ENCODE data around the gene ITIH5.

Gene ITIH5

DNA sequence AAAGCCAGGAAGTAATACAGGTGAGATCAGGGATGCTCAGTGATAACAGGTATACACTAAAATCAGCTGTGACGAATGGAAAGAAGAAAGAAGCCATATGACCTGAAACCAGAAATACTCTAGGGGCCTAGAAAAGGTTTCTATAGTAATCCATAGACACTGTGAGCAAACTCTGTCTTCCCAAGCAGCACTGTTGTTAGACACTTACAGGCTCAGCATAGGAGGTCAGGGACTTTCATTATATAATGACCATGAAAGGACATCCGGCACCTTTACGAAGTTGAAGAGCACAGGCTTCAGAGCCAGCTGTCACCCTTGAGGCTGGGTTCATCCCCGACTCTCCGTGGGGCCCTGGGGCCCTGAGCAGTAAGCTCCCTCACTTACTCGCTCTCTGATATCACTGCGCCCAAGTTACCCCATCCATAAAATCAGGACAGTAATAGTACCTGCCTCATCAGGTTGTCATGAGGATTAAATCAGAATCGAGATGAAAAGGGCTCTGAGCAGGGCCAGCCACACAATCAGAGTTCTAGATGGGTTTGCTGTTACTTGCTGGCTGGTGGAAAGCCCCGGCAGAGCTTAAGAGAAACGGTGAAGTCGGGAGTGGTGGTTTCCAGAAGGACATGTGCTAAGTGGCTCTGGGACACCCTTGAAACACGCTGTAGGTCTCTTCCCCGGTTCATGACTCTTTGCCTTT, 79.5 kb downstream of the ITIH5 start:
- no peak for DNase-seq

DNA sequence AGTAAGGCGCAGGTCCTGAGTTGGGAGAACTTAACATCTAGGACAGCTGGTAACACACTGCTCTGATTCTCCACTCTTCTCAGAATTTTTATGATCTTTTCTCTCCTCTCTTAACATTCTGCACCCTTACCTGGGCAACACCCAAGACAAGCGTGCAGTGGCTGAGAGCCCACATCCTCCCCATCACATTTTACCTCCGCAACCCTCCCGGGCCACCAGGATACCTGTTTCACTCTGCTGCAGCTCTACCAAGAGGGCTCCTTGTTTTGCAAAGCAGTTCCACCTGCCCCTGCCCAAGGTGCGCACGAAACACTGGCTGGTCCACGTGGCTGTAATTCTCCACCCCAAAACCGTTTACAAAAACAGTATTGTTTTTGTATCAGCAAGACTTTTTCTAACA, 81.5 kb downstream of the ITIH5 start:
- DNase-seq = no peak

DNA sequence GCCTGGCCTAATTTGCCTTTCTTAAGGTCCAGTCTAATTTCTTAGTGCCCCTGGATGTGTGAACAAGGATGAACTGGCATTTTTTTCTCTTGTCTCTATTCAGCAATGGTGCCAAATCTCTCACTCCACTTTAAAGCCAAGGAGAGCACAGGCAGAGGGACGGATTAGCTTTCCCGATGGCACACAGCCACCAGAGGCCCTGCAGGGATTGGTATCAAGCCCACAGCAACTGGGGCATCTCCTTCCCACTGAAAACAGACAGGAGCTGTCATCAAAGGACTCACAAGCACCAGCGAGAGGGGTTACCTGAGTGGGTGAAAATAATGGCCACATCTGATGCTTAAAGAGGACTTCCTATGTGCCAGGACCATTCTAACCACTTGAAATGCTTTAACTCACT, 83.1 kb downstream of the ITIH5 start:
- DNase-seq = no peak

DNA sequence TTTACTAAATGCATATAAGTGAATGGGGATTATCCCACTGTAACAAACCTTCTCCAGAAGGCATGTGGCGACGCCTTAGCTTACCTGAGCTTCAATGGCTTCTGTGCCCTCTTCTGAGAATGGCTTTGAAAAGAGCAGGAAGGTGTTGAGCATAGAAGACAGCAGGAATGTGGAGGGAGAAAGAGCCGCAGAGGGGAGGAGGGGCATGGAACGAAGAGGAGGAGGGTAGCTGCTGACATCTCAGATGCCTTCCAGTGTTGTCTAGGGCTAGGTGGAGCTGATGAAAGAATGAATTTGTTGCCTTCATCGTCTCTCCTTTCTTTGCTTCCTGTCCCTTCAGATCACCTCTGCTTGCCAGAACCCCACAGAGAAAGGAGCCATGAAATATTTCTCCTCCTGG, 86.2 kb downstream of the ITIH5 start:
- DNase-seq = no peak

DNA sequence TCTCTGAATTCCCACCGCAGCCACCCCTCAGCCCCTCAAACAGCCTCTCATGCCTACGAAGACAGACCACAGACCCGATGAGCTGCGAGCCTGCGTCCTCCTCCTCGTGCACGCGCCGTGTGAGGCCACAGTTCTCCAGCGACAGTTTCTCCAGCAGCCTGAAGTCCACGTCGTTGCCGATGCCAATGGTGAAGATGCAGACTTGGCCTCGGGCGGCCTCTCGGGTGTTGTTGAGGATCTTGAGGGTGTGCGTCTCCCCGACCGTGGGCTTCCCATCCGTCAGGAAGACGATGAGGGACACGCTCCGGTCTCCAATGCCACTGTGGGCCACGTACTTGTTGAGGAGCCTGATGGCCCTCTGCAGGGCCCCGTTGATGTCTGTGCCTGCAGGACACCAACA, 87.1 kb downstream of the ITIH5 start:
- no peak for DNase-seq

DNA sequence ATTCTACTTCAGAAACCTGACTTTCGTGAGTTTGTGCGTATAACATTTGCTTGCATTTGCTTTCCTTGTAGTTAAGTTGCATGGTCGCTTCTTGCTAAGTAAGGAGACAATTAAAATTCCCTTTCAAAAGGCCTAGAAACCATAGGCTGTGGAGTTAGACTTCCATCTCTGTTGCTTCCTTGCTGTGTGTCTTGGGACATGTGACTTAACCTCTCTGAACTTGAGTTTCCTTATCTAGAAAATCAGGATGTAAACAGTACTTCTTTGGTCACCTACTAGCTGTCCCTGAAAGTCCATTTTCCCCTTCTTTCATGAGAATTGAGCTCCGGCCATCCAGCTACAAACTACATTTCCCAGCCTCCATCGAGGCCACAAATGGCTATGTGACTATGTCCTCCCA, 89.2 kb downstream of the ITIH5 start:
- DNase-seq = no peak

DNA sequence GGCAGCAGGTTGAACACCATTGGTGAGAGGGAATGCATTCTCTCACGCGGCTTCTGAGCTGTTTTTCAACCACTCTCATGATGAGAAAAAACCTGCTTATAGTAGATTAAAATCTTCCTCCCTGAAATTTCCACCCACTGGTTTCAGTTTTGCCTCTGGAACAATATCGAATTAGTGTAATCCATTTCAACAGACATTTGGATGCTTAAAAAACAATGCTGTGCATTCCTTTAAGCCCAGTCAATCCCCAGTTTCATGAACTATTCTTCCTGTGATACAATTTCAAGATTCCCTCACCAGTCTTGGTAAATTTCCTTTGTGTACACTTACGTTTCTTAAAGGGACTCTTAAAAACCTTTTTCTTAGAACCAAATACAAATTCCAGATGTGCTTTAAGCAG, 89.6 kb downstream of the ITIH5 start:
- DNase-seq = no peak

DNA sequence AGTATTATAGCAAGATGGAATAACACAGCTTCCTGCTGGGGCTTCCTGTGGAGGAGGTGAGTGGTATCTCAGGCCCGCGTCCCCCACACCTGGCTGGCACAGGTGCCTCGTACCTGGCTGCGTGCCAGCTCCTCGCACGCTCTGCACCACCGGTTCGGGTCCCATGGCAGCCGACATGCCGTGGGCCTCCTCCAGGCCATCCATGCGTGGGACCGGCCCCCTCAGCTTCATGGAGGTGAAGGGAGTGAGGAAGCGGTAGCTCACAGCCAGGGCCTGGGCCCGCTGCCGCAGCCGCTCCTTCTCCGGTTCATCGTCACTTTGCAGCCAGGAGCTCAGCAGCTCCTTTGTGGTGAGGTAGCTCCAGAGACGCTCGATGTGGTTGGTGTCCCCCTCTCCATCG, 90.4 kb downstream of the ITIH5 start:
- no peak for DNase-seq

DNA sequence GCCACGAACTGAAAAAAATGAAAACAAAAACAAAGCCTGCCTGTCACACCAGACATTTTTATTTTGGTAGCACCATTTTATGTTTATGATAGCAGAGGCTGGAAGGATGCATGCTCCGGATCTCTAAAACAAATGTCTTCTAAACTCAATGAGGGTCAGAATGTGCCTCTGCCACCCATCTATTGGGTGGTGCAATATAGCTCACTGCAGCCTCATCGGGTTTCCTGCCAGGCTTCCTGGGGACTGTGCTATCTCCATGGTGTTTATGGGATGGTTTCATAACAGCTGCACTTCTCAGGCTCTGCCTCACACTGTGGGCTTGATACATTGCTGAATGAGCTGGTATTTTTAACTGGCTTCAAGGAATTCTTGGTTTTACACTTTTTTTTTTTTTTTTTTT, 94.4 kb downstream of the ITIH5 start:
- no peak for DNase-seq

DNA sequence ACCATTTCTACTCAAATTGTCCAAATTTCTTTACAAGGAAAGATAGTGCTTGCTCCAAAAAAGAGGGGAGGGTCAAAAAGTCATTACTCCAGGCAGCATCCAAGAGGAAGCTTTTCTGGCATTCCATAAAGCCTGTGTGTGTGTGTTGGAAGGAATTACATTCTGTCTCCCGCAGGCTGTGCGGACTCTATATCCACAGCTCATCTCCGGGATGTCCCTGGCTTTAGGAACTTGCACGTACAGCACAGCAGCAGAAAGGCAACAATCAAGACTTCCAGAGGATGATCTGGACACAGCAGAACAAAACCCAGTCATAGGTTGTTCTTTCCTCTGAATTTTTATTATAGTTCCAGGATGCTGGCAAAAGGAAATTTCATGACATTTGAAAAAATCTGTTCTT, 94.8 kb downstream of the ITIH5 start:
- no peak for DNase-seq

DNA sequence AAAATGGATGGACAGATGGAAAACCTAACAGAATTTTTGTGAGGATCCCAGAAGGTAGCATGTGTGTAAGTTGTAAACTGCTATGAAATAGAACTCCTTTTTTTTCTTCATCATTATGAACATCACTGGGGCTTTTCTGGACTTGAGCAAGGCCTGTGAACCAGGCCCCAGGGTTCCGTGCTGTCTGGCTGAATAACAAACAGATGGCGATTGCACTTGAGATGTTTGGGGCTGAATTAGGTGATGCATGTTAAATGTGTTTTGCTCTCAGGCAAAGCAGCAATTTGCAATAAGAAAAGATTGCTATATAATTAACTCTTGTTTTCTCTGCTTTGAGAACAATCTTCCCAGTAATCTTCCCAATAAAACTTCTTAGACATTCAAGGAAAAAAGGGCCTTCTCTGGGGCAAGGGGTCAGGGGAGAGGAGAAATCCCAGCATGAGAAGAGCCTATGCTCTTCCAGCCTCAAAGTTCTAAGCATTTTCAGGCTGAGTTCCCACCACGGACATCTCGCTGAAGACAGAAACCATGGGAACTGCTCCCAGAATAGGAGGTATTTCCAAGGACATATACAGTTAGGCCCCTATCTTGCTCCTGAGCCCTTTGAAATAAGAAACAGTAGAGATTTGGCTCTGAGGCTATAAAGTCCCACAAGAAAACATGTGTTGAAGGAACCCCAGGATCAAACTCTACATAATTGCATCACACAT, 98.7 kb downstream of the ITIH5 start:
- DNase-seq = no peak

DNA sequence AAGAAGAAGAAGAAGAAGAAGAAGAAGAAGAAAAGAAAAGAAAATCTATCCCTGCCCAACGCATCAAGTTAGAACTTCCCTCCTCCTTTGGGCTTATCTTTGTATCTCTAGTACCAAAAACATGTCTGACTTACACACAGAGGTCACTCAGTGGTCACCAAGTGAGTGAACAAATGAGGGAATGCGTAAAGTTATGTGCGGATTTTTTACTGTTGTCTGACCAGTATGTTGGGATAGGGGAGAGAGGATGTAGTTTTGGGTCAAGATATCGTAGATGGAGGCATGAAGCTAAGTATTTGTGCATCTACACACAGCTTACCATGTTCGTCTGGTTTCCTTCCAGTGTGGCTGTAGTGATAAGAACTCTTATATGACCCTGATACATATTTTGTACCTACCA, 99.9 kb downstream of the ITIH5 start:
- no peak for DNase-seq

DNA sequence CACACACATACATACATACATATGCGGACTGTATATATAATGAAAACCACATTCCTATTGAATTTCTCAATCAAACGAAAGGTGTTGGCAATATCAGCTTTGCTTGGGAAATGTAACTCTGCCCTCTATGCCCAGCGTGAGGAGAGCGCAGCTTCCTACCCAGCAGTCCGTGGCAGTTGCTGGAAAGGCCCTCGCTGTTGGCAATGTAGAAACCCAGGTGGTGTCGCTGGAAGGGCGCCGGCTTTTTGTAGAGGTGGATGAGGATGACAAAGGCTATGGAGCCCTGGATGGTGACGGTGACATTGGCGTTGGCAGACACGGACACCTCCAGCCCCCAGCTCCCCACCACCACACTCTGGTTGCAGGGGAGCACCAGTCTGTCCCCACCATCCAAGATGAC, 100.9 kb downstream of the ITIH5 start:
- no peak for DNase-seq

DNA sequence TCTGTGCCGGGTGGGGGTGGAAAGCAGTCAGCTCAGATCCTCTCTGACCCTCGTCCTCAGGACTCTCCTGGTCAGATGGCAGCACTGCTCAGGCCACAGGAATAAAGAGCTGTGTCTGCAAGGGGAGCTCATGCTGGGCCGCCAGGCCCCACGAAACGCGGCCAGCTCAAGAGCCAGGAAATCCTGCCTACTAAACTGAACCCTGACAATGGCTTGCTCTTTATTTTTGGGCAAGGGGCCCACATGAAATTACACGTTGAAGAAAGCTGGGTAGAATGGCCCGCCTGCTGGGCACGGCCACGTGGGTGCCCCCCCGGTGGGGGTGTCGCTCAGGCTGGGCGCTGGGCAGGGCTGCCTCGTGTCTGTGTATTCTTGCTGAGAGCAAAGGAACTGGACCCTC, 103.0 kb downstream of the ITIH5 start:
- DNase-seq = peak in 39 of 56 donors; percentile 15 to 75 (median 34)

DNA sequence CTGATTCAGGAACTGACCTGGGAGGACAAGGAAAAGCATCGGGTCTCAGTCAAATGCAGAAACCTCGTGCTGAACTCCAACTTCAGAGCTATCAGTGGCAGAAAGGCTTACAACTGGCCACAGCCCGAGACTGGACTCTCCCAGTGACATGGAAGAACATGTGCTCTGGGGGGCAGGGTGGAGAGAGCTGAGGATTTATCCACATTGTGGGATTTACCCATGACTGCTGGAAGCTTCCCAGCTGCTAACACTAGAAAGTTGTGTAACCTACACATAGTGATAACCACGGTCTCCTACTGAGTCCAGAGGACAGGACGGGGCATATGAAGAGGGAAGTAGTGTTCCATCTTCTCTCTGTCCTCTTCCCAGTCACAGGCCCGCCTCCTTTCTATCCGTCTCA, 103.4 kb downstream of the ITIH5 start:
- peak in 1 of 56 donors; percentile 21 for DNase-seq

DNA sequence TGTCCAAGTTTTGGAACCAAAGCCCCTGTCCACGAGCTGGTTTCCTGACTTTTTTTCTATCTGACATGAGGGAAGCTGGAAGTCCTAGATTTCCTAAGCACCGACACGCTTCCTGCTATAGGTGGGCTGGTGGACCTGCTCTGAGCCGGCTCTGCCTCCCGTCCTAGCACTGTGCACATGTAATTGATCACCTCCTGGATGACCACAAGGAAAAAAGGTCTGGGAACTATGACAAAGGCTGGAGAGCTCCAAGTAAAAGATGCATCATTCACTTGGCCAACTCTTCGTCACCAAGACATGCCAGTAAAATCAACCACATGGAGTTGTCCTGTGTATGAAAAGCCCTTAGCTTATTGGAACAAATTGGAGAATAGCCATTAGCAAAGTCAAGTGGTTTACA, 104.8 kb downstream of the ITIH5 start:
- no peak for DNase-seq

DNA sequence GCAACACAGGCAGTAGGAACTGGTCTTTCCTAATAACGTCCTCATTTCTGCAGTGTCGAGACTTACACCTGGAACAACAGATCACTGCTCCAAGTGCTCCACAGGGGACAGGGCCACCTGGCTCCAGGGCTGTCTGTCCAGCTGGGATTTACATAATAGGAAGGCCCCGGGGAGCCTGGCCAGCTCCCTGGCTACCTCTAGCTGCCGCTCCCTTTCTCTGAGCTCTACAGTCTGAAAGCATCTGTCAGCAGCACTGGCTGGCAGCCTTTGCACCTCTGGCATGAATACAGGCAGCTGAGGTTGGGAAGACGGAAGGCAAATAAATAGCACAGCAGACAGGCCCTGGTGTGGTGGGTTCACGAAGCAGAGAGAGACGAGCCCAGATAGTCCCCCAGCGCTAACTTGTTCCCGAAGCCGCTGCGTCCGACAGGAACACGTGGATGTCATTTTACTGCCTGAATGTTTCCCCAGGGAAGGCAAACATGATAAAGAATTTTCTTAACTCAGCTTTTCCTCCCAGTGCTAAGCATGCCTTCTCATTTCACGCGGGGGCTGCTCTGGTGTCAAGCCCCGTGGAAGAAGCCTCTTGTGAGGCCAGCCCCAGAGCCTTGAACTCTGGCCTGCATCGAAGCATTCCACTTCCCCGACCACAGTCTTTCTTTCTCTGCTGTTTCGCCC, 105.4 kb downstream of the ITIH5 start:
- DNase-seq = peak in 21 of 56 donors; percentile 12 to 44 (median 23)

DNA sequence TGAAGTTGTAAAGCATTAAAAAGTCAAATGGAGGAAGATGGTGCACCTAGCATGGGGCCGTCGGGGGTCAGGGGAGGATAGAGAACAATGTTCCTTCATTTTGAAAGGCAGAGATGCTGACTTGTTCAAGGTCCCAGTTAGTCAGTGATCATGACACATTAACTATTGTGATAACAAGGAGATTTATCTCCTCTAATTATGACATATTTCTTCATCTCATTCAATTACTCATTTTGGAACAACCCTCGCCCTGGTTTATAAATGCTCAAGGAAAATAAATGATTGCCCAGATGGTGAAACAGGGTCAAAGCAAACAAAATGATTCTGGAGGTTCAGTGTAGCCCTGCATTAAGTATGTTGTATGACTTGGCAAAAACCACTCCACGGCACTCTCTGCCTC, 106.2 kb downstream of the ITIH5 start:
- DNase-seq = no peak

DNA sequence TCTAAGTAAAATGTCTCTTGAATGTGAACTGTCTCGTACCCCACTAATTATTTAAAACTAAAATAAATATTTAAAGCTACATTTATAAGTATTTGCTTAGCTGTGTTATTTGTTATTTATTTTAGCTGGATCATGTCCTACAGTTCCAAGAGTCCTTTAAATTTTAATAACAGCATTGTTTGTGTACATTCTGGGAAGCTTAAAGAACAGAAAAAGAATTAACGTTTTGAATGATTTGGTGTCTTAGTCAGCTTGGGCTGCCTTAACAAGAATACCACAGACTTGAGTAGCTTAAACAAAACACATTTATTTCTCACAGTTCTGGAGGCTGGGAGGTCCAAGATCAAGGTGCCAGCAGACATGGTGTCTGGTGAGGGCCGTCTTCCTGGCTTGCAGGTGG, 107.4 kb downstream of the ITIH5 start:
- DNase-seq = no peak

DNA sequence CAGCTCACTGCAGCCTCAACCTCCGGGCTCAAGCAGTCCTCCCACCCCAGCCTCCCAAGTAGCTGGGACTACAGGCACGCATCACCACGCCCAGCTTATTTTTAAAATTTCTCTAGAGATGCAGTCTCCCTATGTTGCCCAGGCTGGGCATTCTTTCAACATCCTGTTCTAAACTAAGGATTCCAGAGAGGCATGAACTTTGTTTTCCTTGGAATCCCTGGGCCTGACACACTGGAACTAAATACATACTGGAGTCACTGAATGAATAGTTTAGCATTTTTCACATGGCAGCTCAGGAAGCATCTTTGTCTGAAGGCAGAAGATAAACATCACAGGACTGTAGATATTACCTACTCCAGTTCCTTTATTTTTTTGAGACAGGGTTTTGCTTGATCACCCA, 108.7 kb downstream of the ITIH5 start:
- no peak for DNase-seq

DNA sequence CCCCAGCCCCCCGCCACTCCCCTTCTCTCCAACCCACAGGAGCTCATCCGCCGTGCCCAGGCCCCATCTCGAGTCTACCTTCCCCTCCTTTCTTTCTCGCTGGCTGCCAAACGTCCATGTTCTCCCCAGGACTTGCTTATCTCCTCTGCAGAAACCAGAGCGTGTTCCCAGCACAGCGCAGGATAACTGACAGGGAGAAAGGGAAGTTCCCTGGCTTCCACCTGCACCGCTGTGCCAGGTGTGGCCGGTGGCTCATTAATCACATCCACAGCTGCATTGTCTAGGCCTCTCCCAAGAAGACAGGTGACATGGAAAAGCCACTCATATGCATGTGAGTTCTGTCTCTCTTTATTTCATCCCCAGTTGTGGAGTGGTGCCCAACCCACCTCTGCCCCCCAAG, 113.2 kb downstream of the ITIH5 start:
- no peak for DNase-seq

DNA sequence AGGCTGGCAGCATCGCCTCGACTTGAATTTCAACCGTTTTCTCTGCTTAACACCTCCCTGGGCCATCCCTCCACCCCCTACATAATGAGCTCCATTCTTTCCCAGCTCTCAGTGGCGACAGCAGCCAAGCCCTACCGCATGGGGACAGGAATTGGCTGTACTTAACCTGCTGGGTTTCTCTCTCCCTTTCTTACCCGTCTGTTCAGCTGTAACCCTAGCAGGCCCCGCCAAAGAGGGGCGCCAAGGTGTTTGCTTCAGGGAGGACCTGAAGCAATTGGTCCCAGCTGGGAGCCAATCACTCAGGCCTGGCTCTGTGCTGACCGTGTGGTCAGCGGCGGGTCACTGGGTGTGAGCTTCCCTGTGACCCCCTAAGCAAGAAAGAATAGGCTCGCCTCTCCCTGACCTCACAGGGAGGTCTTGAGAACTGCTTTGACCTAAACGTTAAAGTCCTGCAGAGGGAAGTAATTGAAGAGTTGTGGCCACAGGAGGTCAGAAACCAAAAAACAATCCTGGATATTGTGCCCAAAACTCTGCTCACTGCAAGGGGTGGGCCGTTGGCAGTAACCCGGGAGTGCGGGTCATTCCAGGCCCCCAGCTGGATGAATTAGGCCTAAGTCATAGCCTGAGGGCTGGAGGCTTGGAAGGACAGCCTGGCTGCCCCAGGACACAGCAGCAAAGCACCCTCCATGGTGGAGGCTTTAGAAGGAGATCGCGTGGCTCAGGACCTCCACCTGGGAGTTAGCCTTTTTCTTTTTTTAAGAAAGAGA, 114.6 kb downstream of the ITIH5 start:
- peak in 22 of 56 donors; percentile 15 to 66 (median 32) for DNase-seq
